ENCODE results near the gene ZBTB12. TPM values are rescaled to one million over a fixed set of nuclear protein-coding genes. Genes with fewer than 3 reads are reported as not detected.
"Not testable (repeated sequence)": the region's sequence is repeated elsewhere in the genome, so short reads cannot be mapped to it uniquely, and the experiment has no call there.

The ZBTB12 gene
- total RNA-seq, 2 experiments from 2014 or later, result 1.4 to 1.9 TPM

GRCh38 chr6:31911826-31912585 lies 10.1 kb upstream of the ZBTB12 start:
- H3K4me3 Mint-ChIP-seq, result no peak overlapping the region
- no peak overlapping the region for H3K27ac Mint-ChIP-seq
- ATAC-seq (ENCODE audit: low read depth) (no peak), DNase-seq (no peak)
- peaks cover 17% of the 10 kb centered on the region for H3K27me3 Mint-ChIP-seq
- H3K9me3 Mint-ChIP-seq, result no peaks in the 10 kb centered on the region
- POLR2A ChIA-PET, result no interaction called here
- peaks cover 2% of the 10 kb centered on the region for H3K4me1 Mint-ChIP-seq
- H3K36me3 Mint-ChIP-seq, result no peaks in the 10 kb centered on the region

DNA sequence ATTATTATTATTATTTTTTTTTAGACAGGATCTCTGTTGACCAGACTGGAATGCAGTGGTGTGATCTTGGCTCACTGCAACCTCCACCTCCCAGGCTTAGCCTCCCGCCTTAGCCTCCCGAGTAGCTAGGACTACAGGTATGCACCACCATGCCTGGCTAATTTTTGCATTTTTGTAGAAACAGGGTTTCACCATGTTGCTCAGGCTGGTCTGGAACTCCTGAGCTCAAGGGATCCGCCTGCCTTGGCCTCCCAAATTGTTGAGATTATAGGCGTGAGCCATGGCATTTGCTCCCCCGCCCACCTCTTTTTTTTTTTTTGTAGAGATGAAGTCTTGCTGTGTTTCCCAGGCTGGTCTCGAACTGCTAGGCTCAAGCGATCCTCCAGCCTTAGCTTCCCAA lies 7.4 kb upstream of the ZBTB12 start:
- not testable (repeated sequence) for H3K4me3 Mint-ChIP-seq; H3K4me1 Mint-ChIP-seq; DNase-seq; ATAC-seq (ENCODE audit: low read depth); H3K36me3 Mint-ChIP-seq; H3K9me3 Mint-ChIP-seq; H3K27ac Mint-ChIP-seq
- H3K27me3 Mint-ChIP-seq, result peaks cover 26% of the 10 kb centered on the region
- POLR2A ChIA-PET, result interaction anchor here (1.0 kb wide), 1 partner anchor 12 kb away, joined by 4 read pairs; no protein-coding TSS in a partner anchor

- POLR2A ChIA-PET, result interaction anchor here (1.0 kb wide), 1 partner anchor 12 kb away, joined by 4 read pairs; no protein-coding TSS in a partner anchor
- no peaks in the 10 kb centered on the region for H3K36me3 Mint-ChIP-seq
- H3K4me3 Mint-ChIP-seq, result no peak overlapping the region
- H3K4me1 Mint-ChIP-seq, result peaks cover 2% of the 10 kb centered on the region
- peaks cover 26% of the 10 kb centered on the region for H3K27me3 Mint-ChIP-seq
- ATAC-seq (ENCODE audit: low read depth) (no peak), DNase-seq (no peak)
- H3K9me3 Mint-ChIP-seq, result no peaks in the 10 kb centered on the region
- no peak overlapping the region for H3K27ac Mint-ChIP-seq
Measured at GRCh38 chr6:31908791-31909190, 6.9 kb upstream of the ZBTB12 start.

DNA sequence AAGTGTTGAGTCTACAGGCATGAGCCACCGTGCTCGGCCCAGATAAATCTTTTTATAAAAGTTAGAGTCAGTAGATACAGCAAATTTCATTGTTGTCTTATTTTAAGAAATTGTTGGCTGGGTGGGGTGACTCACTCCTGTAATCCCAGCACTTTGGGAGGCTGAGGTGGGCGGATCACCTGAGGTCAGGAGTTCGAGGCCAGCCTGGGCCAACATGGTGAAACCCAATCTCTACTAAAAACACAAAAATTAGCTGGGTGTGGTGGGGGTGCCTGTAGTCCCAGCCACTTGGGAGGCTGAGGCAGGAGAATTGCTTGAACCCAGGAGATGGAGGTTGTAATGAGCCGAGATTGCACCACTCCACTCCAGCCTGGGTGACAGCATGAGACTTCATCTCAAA lies 6.4 kb upstream of the ZBTB12 start:
- H3K9me3 Mint-ChIP-seq; H3K36me3 Mint-ChIP-seq; DNase-seq; H3K4me3 Mint-ChIP-seq; ATAC-seq (ENCODE audit: low read depth); H3K27ac Mint-ChIP-seq; H3K4me1 Mint-ChIP-seq: not testable (repeated sequence)
- H3K27me3 Mint-ChIP-seq, result peaks cover 26% of the 10 kb centered on the region
- POLR2A ChIA-PET, result interaction anchor here (1.0 kb wide), 1 partner anchor 13 kb away, joined by 4 read pairs; no protein-coding TSS in a partner anchor

DNA sequence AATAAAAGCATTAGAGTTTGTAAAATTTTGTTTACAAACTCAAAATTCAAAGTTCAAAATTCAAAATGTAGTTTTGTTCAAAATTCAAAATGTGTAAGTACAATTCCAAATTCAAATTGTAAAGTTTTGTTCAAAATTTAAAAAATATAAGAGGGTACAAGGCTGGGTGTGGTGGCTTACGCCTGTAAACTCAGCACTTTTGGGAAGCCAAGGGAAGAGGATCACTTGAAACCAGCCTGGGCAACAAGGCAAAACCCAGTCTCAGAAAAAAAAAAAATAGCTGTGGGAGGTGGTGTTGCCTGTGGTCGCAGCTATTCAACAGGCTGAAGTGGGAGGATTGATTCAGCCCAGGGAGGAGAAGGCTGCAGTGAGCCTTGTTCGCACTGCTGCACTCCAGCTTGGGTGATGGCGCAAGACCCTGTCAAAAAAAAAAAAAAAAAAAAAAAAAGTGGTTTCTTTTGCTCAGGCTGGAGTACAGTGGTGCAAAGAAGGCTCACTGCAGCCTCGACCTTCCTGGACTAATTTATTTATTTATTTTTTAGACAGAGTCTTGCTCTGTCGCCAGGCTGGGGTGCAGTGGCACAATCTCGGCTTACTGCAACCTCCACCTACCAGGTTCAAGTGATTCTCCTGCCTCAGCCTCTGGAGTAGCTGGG lies 5.4 kb upstream of the ZBTB12 start:
- POLR2A ChIA-PET, result no interaction called here
- ATAC-seq (ENCODE audit: low read depth) (no peak), DNase-seq (no peak)
- Mint-ChIP-seq H3K4me1 (peaks cover 8% of the 10 kb centered on the region), H3K4me3 (no peak overlapping the region), H3K9me3 (no peaks in the 10 kb centered on the region), H3K36me3 (no peaks in the 10 kb centered on the region), H3K27ac (no peak overlapping the region), H3K27me3 (peaks cover 25% of the 10 kb centered on the region)

DNA sequence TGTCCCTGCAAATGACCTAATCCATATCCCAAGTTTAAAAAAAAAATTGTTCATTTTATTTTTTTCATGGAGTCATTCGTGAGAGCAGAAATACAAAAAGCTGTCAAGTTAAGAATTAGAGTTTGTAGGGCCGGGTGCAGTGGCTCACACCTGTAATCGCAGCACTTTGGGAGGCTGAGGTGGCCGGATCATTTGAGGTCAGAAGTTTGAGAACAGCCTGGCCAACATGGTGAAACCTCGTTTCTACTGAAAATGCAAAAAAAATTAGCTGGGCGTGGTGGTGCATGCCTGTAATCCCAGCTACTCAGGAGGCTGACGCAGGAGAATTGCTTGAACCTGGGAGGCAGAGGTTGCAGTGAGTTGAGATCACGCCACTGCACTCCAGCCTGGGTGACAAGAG lies 4.8 kb upstream of the ZBTB12 start:
- H3K36me3 Mint-ChIP-seq; DNase-seq; H3K4me1 Mint-ChIP-seq; ATAC-seq (ENCODE audit: low read depth); H3K27ac Mint-ChIP-seq; H3K9me3 Mint-ChIP-seq; H3K4me3 Mint-ChIP-seq; POLR2A ChIA-PET: not testable (repeated sequence)
- H3K27me3 Mint-ChIP-seq, result peaks cover 24% of the 10 kb centered on the region

- Mint-ChIP-seq H3K36me3 (no peaks in the 10 kb centered on the region), H3K9me3 (no peaks in the 10 kb centered on the region), H3K4me3 (no peak overlapping the region), H3K4me1 (peaks cover 8% of the 10 kb centered on the region), H3K27ac (no peak overlapping the region), H3K27me3 (peaks cover 24% of the 10 kb centered on the region)
- ATAC-seq (ENCODE audit: low read depth) (no peak), DNase-seq (no peak)
- POLR2A ChIA-PET, result no interaction called here
Measured at GRCh38 chr6:31906122-31906521, 4.2 kb upstream of the ZBTB12 start.

- ATAC-seq (ENCODE audit: low read depth) (no peak), DNase-seq (no peak)
- POLR2A ChIA-PET, result no interaction called here
- Mint-ChIP-seq H3K4me1 (peaks cover 8% of the 10 kb centered on the region), H3K36me3 (no peaks in the 10 kb centered on the region), H3K27me3 (peaks cover 19% of the 10 kb centered on the region), H3K27ac (no peak overlapping the region), H3K4me3 (no peak overlapping the region), H3K9me3 (no peaks in the 10 kb centered on the region)
Measured at GRCh38 chr6:31905041-31905440, 3.2 kb upstream of the ZBTB12 start.

- H3K36me3 Mint-ChIP-seq, result peaks cover 2% of the 10 kb centered on the region
- H3K27me3 Mint-ChIP-seq, result peaks cover 12% of the 10 kb centered on the region
- no peak for DNase-seq
- H3K4me1 Mint-ChIP-seq, result peaks cover 18% of the 10 kb centered on the region
- H3K27ac Mint-ChIP-seq, result no peak overlapping the region
- POLR2A ChIA-PET, result interaction anchor here (0.9 kb wide), 1 partner anchor 9 kb away, joined by 3 read pairs; no protein-coding TSS in a partner anchor
- no peaks in the 10 kb centered on the region for H3K9me3 Mint-ChIP-seq
- ATAC-seq (ENCODE audit: low read depth), result no peak
- no peak overlapping the region for H3K4me3 Mint-ChIP-seq
Measured at GRCh38 chr6:31903957-31904356, 2.1 kb upstream of the ZBTB12 start.

GRCh38 chr6:31901415-31901952 lies 402 bp downstream of the ZBTB12 start:
- Mint-ChIP-seq H3K4me3 (peak overlapping the region; percentile 56), H3K27me3 (peaks cover 6% of the 10 kb centered on the region), H3K4me1 (peaks cover 23% of the 10 kb centered on the region), H3K36me3 (peaks cover 3% of the 10 kb centered on the region), H3K9me3 (no peaks in the 10 kb centered on the region), H3K27ac (no peak overlapping the region)
- POLR2A ChIA-PET, result interaction anchor here (0.9 to 1.4 kb wide), 2 partner anchors 70 to 241 kb away, joined by 3 to 4 read pairs; partner anchors contain the start of genes C6orf47 and DXO
- ATAC-seq (ENCODE audit: low read depth), result no peak
- DNase-seq, result peak; percentile 66

DNA sequence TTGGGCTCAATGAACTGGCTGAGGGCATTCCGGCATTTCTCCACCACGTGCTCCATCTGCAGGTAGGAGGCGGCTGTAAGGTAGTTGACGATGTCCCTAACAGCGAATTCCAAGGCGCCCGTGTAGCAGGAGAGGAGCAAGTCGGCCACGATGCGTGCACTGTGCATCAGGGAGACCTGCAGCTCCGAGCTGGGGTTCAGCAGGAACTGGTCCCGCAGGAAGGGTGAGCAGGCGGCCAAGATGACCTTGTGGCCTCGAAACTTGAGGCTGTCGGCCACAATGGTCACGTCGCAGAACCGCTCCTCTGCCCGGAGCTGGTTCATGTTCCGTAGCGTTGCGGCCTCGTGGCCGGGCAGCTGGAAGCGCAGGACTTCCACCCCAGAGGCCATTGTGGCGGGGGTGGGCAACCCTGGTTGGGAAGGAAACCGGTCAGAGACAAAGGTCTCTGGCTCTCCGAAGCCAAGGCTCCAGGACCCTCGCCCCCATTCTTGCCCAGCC lies 920 bp downstream of the ZBTB12 start:
- Mint-ChIP-seq H3K9me3 (no peaks in the 10 kb centered on the region), H3K36me3 (peaks cover 3% of the 10 kb centered on the region), H3K4me1 (peaks cover 28% of the 10 kb centered on the region), H3K27me3 (peaks cover 3% of the 10 kb centered on the region), H3K27ac (no peak overlapping the region), H3K4me3 (peak overlapping the region; percentile 56)
- POLR2A ChIA-PET, result interaction anchor here (0.9 kb wide), 1 partner anchor 71 kb away, joined by 4 read pairs; the partner anchor contains the start of gene DXO
- no peak for DNase-seq
- ATAC-seq (ENCODE audit: low read depth), result no peak

DNA sequence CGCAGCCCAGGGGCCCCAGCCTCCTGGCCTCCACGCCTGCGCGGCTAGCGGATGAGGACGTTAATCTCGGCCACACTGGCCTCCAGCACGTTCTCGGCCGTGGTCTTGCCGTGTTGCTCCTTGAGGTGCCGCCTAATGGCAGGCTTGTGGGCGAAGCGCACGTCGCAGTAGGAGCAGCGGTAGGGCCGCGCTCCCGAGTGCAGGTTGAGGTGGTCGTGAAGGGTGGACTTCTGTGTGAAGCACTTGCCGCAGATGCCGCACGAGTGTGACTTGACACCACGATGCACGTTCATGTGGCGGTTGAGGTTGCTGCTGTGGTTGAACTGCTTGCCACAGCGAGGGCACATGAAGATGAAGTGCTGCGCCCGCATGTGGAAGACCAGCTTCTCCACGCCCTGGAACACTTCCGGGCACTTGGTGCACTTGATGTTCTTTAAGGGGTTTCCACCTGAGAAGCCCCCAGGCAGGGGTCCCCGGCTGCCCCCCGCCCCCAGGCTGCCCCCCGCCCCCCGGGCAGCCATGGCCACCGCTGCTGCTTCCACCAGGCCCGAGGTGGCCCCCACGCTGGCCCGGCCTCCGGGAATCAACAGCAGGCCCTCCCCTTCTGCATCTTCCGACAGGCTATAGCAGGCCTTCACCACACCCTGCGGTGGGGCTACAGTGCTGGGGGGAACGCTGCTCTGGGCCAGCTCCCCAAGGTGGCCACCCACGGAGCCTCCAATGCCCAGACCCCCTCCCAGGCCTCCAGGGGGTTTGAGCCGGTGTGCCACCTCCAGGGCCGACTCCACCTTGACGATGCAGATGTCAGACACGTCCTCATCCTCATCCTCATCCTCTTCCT lies 1.8 kb downstream of the ZBTB12 start:
- Mint-ChIP-seq H3K4me1 (peaks cover 32% of the 10 kb centered on the region), H3K36me3 (peaks cover 7% of the 10 kb centered on the region)
- no peak for DNase-seq

GRCh38 chr6:31899215-31899614 lies 2.7 kb downstream of the ZBTB12 start:
- H3K27me3 Mint-ChIP-seq, result no peaks in the 10 kb centered on the region
- H3K4me1 Mint-ChIP-seq, result peaks cover 32% of the 10 kb centered on the region
- peak overlapping the region; percentile 17 for H3K27ac Mint-ChIP-seq
- H3K36me3 Mint-ChIP-seq, result peaks cover 8% of the 10 kb centered on the region
- DNase-seq (no peak), ATAC-seq (ENCODE audit: low read depth) (no peak)
- POLR2A ChIA-PET, result no interaction called here
- peak overlapping the region; percentile 71 for H3K4me3 Mint-ChIP-seq
- H3K9me3 Mint-ChIP-seq, result no peaks in the 10 kb centered on the region

More for the DNA sequence above, 1.8 kb downstream of the ZBTB12 start:
- peak overlapping the region; percentile 71 for H3K4me3 Mint-ChIP-seq
- POLR2A ChIA-PET, result no interaction called here
- no peak for ATAC-seq (ENCODE audit: low read depth)
- H3K9me3 Mint-ChIP-seq, result no peaks in the 10 kb centered on the region
- no peak overlapping the region for H3K27ac Mint-ChIP-seq
- H3K27me3 Mint-ChIP-seq, result peaks cover 3% of the 10 kb centered on the region
